Parathyroid adenoma (tissue), 2 donors: ENCODE results near the gene SAXO1.

Experiments
- H2AFZ ChIP-seq: fragments of 300-600 bp; sonication (generic); one replicate; pipeline ENCODE4 v1.7.0; 2017; ENCODE audit warnings: antibody characterized with exemption, mild to moderate bottlenecking
- H3K27ac ChIP-seq: fragments of 300-600 bp; sonication (generic); one replicate; pipeline ENCODE4 v1.7.0; 2017
- H3K27me3 ChIP-seq: fragments of 300-600 bp; sonication (generic); one replicate; pipeline ENCODE4 v1.7.0; 2017; ENCODE audit warnings: low read length; ENCODE audit not compliant: control insufficient read depth, insufficient read depth
- H3K36me3 ChIP-seq: fragments of 300-600 bp; sonication (generic); one replicate; pipeline ENCODE4 v1.7.0; 2017; ENCODE audit warnings: low read length; ENCODE audit not compliant: control insufficient read depth, insufficient read depth
- H3K4me1 ChIP-seq: fragments of 300-600 bp; sonication (generic); one replicate; pipeline ENCODE4 v1.7.0; 2017; ENCODE audit warnings: control low read depth
- H3K4me2 ChIP-seq: fragments of 300-600 bp; sonication (generic); one replicate; pipeline ENCODE4 v1.7.0; 2017; ENCODE audit warnings: low read length
- H3K4me3 ChIP-seq: fragments of 300-600 bp; sonication (generic); one replicate; pipeline ENCODE4 v1.7.0; 2017; ENCODE audit warnings: low read depth, low read length
- H3K79me2 ChIP-seq: fragments of 300-600 bp; sonication (generic); one replicate; pipeline ENCODE4 v1.7.0; 2017; ENCODE audit warnings: control low read depth
- H3K9ac ChIP-seq: fragments of 300-600 bp; sonication (generic); one replicate; pipeline ENCODE4 v1.7.0; 2017; ENCODE audit warnings: mild to moderate bottlenecking
- H3K9me3 ChIP-seq: fragments of 300-600 bp; sonication (generic); one replicate; pipeline ENCODE4 v1.7.0; 2017; ENCODE audit warnings: low read length; ENCODE audit not compliant: control insufficient read depth
- CTCF ChIP-seq: fragments of 300-600 bp; sonication (generic); IDR thresholded peaks from one replicate; pipeline ENCODE4 v1.7.0; 2017; ENCODE audit warnings: antibody characterized with exemption, mild to moderate bottlenecking
- donor health status: primary hyperparathyroidism.

Gene SAXO1

GRCh38 chr9:18969128-18969527 is 63.9 kb downstream of the SAXO1 start:
- Histone ChIP-seq H3K9me3 (no peaks in the 10 kb centered on the region), H3K36me3 (no peaks in the 10 kb centered on the region), H3K4me2 (no peak overlapping the region), H3K27me3 (no peaks in the 10 kb centered on the region), H3K4me1 (no peaks in the 10 kb centered on the region), H3K27ac (no peak overlapping the region), H3K4me3 (no peak overlapping the region), H2AFZ (no peak overlapping the region), H3K79me2 (no peaks in the 10 kb centered on the region), H3K9ac (no peak overlapping the region)
- TF ChIP-seq CTCF = no peak

- Histone ChIP-seq H3K4me2 (no peak overlapping the region), H3K9ac (no peak overlapping the region), H3K4me1 (no peaks in the 10 kb centered on the region), H2AFZ (no peak overlapping the region), H3K27me3 (no peaks in the 10 kb centered on the region), H3K79me2 (no peaks in the 10 kb centered on the region), H3K4me3 (no peak overlapping the region), H3K27ac (no peak overlapping the region), H3K9me3 (no peaks in the 10 kb centered on the region), H3K36me3 (no peaks in the 10 kb centered on the region)
- no peak for TF ChIP-seq CTCF
These were observed 77.4 kb downstream of the SAXO1 start for GRCh38 chr9:18955626-18956025.

GRCh38 chr9:18951936-18952335 is 81.1 kb downstream of the SAXO1 start:
- Histone ChIP-seq H3K36me3 (no peaks in the 10 kb centered on the region), H3K4me3 (no peak overlapping the region), H3K9me3 (no peaks in the 10 kb centered on the region), H3K27ac (no peak overlapping the region), H3K9ac (no peak overlapping the region), H3K79me2 (no peaks in the 10 kb centered on the region), H3K4me1 (no peaks in the 10 kb centered on the region), H2AFZ (no peak overlapping the region), H3K4me2 (no peak overlapping the region), H3K27me3 (no peaks in the 10 kb centered on the region)
- TF ChIP-seq CTCF = no peak

GRCh38 chr9:18947892-18948339 is 85.1 kb downstream of the SAXO1 start:
- no peak for TF ChIP-seq CTCF
- no peak overlapping the region for H3K4me3 ChIP-seq

GRCh38 chr9:18942801-18943200 is 90.2 kb downstream of the SAXO1 start:
- no peaks in the 10 kb centered on the region for H3K36me3 ChIP-seq
- peak overlapping the region; percentile 6 for H3K4me2 ChIP-seq
- no peak overlapping the region for H3K4me3 ChIP-seq
- no peaks in the 10 kb centered on the region for H3K9me3 ChIP-seq
- no peaks in the 10 kb centered on the region for H3K4me1 ChIP-seq
- no peak for TF ChIP-seq CTCF
- no peak overlapping the region for H2AFZ ChIP-seq
- no peaks in the 10 kb centered on the region for H3K79me2 ChIP-seq
- H3K27me3 ChIP-seq = peaks cover 4% of the 10 kb centered on the region
- H3K27ac ChIP-seq = no peak overlapping the region
- H3K9ac ChIP-seq = no peak overlapping the region

More at GRCh38 chr9:18947892-18948339, 85.1 kb downstream of the SAXO1 start:
- no peak overlapping the region for H2AFZ ChIP-seq
- H3K27me3 ChIP-seq = peaks cover 4% of the 10 kb centered on the region
- no peaks in the 10 kb centered on the region for H3K9me3 ChIP-seq
- no peak overlapping the region for H3K4me2 ChIP-seq
- H3K27ac ChIP-seq = no peak overlapping the region
- no peaks in the 10 kb centered on the region for H3K36me3 ChIP-seq
- H3K9ac ChIP-seq = no peak overlapping the region
- H3K4me1 ChIP-seq = no peaks in the 10 kb centered on the region
- H3K79me2 ChIP-seq = no peaks in the 10 kb centered on the region
